H1 (cell line): ENCODE data around the gene HSD17B1. TPM values are rescaled to one million over a fixed set of nuclear protein-coding genes. Genes with fewer than 3 reads are reported as not detected.
A peak's percentile ranks its signal among the peaks of the same experiment; 100 is the strongest.

ENCODE experiments used
- ASH2L ChIP-seq: fragments of 200-600, 300-600 bp; sonication (generic); IDR thresholded peaks from one replicate; pipeline ENCODE4 v1.7.1; 2017; ENCODE audit warnings: low read length
- BACH1 ChIP-seq: IDR thresholded peaks from 2 replicates; pipeline ENCODE4 v1.6.1; 2012; ENCODE audit warnings: low read length, improper control_type of control experiment
- BRCA1 ChIP-seq: IDR thresholded peaks from 2 replicates; pipeline ENCODE4 v1.6.1; 2012; ENCODE audit warnings: low read depth, low read length, improper control_type of control experiment
- CREB1 ChIP-seq: IDR thresholded peaks from 2 replicates; pipeline ENCODE4 v1.6.1; 2012; ENCODE audit warnings: inconsistent platforms
- E2F6 ChIP-seq: IDR thresholded peaks from 2 replicates; pipeline ENCODE4 v1.6.1; 2012; ENCODE audit warnings: inconsistent platforms
- EGR1 ChIP-seq: IDR thresholded peaks from 2 replicates; pipeline ENCODE4 v1.6.1; 2011; ENCODE audit warnings: low read depth, low read length, borderline replicate concordance
- GTF2F1 ChIP-seq: IDR thresholded peaks from 2 replicates; pipeline ENCODE4 v1.6.1; 2012; ENCODE audit warnings: low read depth, low read length, improper control_type of control experiment, borderline replicate concordance
- JUN ChIP-seq: IDR thresholded peaks from 2 replicates; pipeline ENCODE4 v1.6.1; 2011; ENCODE audit warnings: low read depth, mild to moderate bottlenecking, improper control_type of control experiment, low read length
- POLR2AphosphoS5 ChIP-seq: IDR thresholded peaks from 2 replicates; pipeline ENCODE4 v1.6.1; 2011; ENCODE audit warnings: low read depth, low read length
- RAD21 ChIP-seq, 2 experiments: IDR thresholded peaks in 1 of 2; conservative IDR thresholded peaks in 1 of 2; 2 replicates each; pipeline ENCODE4 v1.6.1; 2011; ENCODE audit warnings: low read depth in 2 of 2, low read length in 2 of 2, improper control_type of control experiment in 1 of 2, inconsistent platforms in 1 of 2, mild to moderate bottlenecking in 1 of 2, moderate library complexity in 1 of 2
- SP2 ChIP-seq: IDR thresholded peaks from 2 replicates; pipeline ENCODE4 v1.6.1; 2012; ENCODE audit warnings: mild to moderate bottlenecking, low read length, inconsistent platforms
- polyA plus RNA-seq, 7 experiments: library from polyadenylated mRNA; depleted of rRNA in 3 of 7; stranded (reverse) in 5 of 7; unstranded in 2 of 7; fragments of >200 nt in 5 of 7; fragments of 200-250 nt in 2 of 7; gene quantifications; 1 replicate in 5 of 7; 2 replicates in 1 of 7; 4 replicates in 1 of 7; pipeline versions ENCODE4 v1.2.1 to v1.2.3, GENCODE V29; 2011 to 2013; ENCODE audit warnings: missing spikeins in 2 of 7, mixed read lengths in 2 of 7
- total RNA-seq: library from RNA; stranded (reverse); fragmentation: NEBNext Ultra II Directional; extraction: Animal tissue kit (Norgen Biotek cat#: 25700); gene quantifications from 2 replicates; pipeline ENCODE4 v1.2.1, GENCODE V29; 2021

Gene HSD17B1
- total and polyA plus RNA-seq, 2 of the 8 experiments (the other 6 are each of a cell fraction or from before 2014, with no cell fraction given): 0.88 to 1.0 TPM

GRCh38 chr17:42517516-42517915 lies 35.2 kb upstream of the HSD17B1 start (continued):
- TF ChIP-seq BACH1 (peak; percentile 38; the same call in 1 of the 2 replicates), EGR1 (no peak), POLR2AphosphoS5 (no peak; the same call in 1 of the 2 replicates), BRCA1 (no peak), GTF2F1 (no peak), ASH2L (no peak), SP2 (no peak), E2F6 (no peak), JUN (no peak), CREB1 (no peak), RAD21 (IDR thresholded peaks at IDR 0.05 in 1 of 2, conservative IDR thresholded peaks at IDR 0.05 in 1 of 2; ENCODE audit: low read depth in 2 of 2, low read length in 2 of 2) (peak; percentile 71 to 73)
